CD4-positive, CD25-positive, alpha-beta regulatory T cell (primary cell): ENCODE results near the gene KCNB1. TPM values are rescaled to one million over a fixed set of nuclear protein-coding genes. Genes with fewer than 3 reads are reported as not detected.

ENCODE experiments used
- ATAC-seq, 2 donors: fragments of 150-1000 bp; cut with Tn5 transposase; one replicate each; pipeline ENCODE4 v1.10.0; 2021; ENCODE audit warnings: low read depth in 2 of 2, moderate number of reproducible peaks in 2 of 2, moderate library complexity in 1 of 2
- DNase-seq, 3 donors: peaks; one replicate each; pipeline versions ENCODE4 v3.0.0 to v3.0.0-alpha.2; 2012 to 2022; ENCODE audit warnings: mixed read lengths in 1 of 3
- H3K27ac ChIP-seq: one replicate; pipeline ENCODE4 v1.7.0; 2013; ENCODE audit warnings: mild to moderate bottlenecking, low read length; ENCODE audit not compliant: insufficient read depth, poor library complexity, severe bottlenecking
- H3K27me3 ChIP-seq: one replicate; pipeline ENCODE4 v1.7.0; 2013; ENCODE audit warnings: low read length; ENCODE audit not compliant: control insufficient read depth, insufficient read depth
- H3K36me3 ChIP-seq: one replicate; pipeline ENCODE4 v1.7.0; 2013; ENCODE audit warnings: mild to moderate bottlenecking, low read length, moderate library complexity; ENCODE audit not compliant: control insufficient read depth, insufficient read depth
- H3K4me1 ChIP-seq: 2 replicates; pipeline ENCODE4 v1.7.0; 2013; ENCODE audit warnings: mild to moderate bottlenecking, low read length; ENCODE audit not compliant: insufficient read depth, control insufficient read depth, poor library complexity, severe bottlenecking
- H3K4me3 ChIP-seq: one replicate; pipeline ENCODE4 v1.7.0; 2013; ENCODE audit warnings: low read depth, mild to moderate bottlenecking, low read length, moderate library complexity
- H3K9me3 ChIP-seq, 2 experiments: 1 replicate in 1 of 2; 2 replicates in 1 of 2; pipeline ENCODE4 v1.7.0; 2013; ENCODE audit warnings: low read length in 2 of 2, mild to moderate bottlenecking in 1 of 2, moderate library complexity in 1 of 2; ENCODE audit not compliant: control insufficient read depth in 2 of 2
- H3K27ac Mint-ChIP-seq, 3 donors: one replicate each; pipeline ENCODE4 v1.8.0; 2020 to 2022; ENCODE audit warnings: mild to moderate bottlenecking in 3 of 3, mixed read lengths in 3 of 3, moderate library complexity in 2 of 3
- H3K27me3 Mint-ChIP-seq: one replicate; pipeline ENCODE4 v1.8.0; 2022; ENCODE audit warnings: mild to moderate bottlenecking, mixed read lengths
- H3K36me3 Mint-ChIP-seq: one replicate; pipeline ENCODE4 v1.8.0; 2020; ENCODE audit warnings: mixed read lengths
- H3K4me1 Mint-ChIP-seq, 4 donors: one replicate each; pipeline ENCODE4 v1.8.0; 2020 to 2022; ENCODE audit warnings: mixed read lengths in 4 of 4, mild to moderate bottlenecking in 1 of 4
- H3K4me3 Mint-ChIP-seq, 4 donors: one replicate each; pipeline ENCODE4 v1.8.0; 2020 to 2022; ENCODE audit warnings: mild to moderate bottlenecking in 4 of 4, mixed read lengths in 4 of 4, moderate library complexity in 3 of 4
- H3K9me3 Mint-ChIP-seq, 7 donors: one replicate each; pipeline ENCODE4 v1.8.0; 2020 to 2022; ENCODE audit warnings: mixed read lengths in 7 of 7, mild to moderate bottlenecking in 3 of 7, moderate library complexity in 2 of 7
- polyA plus RNA-seq, 4 donors: library from polyadenylated mRNA; unstranded; fragments of 300-500 nt; fragmentation: Illumina TruSeq; gene quantifications; one replicate each; pipeline ENCODE4 v1.2.3, GENCODE V29; 2021
- total RNA-seq: library from RNA; stranded (reverse); gene quantifications from one replicate; pipeline ENCODE4 v1.2.3, GENCODE V29; 2022

KCNB1 gene
- total and polyA plus RNA-seq, 5 donors from 2014 or later = 0.02 to 0.05 TPM; not detected in 3

DNA sequence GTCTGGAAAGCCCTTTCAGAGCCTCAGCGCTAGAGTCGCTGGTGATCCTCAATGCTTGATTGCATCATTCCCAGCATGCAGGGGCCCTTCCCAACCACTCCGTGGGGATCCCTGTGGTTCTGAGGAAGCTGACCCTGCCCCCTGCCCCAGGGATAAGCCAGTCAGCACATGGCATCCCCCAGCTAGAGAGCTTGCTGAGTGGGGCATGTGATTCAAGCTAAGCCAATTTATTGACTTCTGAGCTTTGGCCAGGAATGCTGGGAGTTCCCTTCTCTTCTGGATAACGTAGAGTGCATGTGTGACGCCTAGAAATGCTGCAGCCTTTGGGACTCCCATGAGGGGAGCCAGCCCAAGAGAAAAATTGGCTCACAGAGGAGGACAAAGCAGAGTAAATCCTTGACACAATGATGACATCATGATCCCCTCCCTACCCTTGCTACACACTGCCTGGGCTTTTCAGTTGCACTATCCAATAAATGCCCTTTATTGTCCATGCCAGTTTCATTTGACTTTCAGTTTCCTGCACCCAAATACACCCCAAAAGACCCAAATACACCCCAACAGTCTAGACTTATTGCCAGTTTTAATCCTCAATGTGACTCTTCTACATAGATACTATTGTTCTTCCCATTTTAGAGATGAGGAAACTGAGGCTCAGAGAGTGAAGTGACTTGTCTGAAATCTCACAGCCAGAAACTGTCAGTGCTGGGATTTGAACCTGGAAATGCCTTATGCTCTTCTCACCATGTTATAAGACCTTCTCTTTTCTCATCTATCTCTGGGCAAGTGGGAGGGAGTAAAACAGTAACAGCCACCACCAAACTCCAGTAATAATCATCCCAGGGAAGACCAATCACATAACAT lies 34.3 kb downstream of the KCNB1 start:
- Mint-ChIP-seq H3K27me3 (peaks cover 29% of the 10 kb centered on the region), H3K4me1 (no peaks in the 10 kb centered on the region), H3K4me3 (peak overlapping the region in 1 of 4 donors; percentile 24), H3K36me3 (no peaks in the 10 kb centered on the region), H3K9me3 (no peaks in the 10 kb centered on the region), H3K27ac (peak overlapping the region in 1 of 3 donors; percentile 39)
- Histone ChIP-seq H3K4me3 (no peak overlapping the region), H3K9me3 (no peaks in the 10 kb centered on the region), H3K27me3 (peaks cover 8% of the 10 kb centered on the region), H3K36me3 (no peaks in the 10 kb centered on the region), H3K27ac (no peak overlapping the region), H3K4me1 (no peaks in the 10 kb centered on the region)
- ATAC-seq (no peak), DNase-seq (no peak)

DNA sequence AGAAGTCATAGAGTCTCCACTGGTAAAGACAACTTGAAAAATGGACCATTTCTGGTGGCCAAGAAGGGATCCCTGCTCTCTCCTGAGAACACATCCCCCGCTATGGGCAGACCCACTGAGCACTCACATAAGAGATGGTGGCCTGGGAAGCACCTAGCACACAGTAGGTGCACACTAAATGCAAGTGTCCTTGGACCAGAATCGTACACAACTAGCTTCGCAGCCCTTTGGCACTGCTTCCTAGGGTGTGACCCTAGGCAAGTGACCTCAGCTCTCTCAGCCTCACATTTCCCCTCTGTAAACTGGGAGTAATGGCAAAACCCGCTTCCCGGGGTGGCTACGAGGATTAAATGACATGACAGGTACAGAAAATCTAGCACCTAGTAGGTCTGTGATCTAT lies 35.1 kb downstream of the KCNB1 start:
- H3K4me3 Mint-ChIP-seq = no peak overlapping the region
- no peaks in the 10 kb centered on the region for H3K36me3 Mint-ChIP-seq
- peaks cover 30% of the 10 kb centered on the region for H3K27me3 Mint-ChIP-seq
- DNase-seq (no peak), ATAC-seq (no peak)
- H3K27ac Mint-ChIP-seq = no peak overlapping the region
- Histone ChIP-seq H3K27me3 (peaks cover 8% of the 10 kb centered on the region), H3K36me3 (no peaks in the 10 kb centered on the region), H3K9me3 (no peaks in the 10 kb centered on the region), H3K4me3 (no peak overlapping the region), H3K4me1 (no peaks in the 10 kb centered on the region), H3K27ac (no peak overlapping the region)
- no peaks in the 10 kb centered on the region for H3K9me3 Mint-ChIP-seq
- no peaks in the 10 kb centered on the region for H3K4me1 Mint-ChIP-seq

DNA sequence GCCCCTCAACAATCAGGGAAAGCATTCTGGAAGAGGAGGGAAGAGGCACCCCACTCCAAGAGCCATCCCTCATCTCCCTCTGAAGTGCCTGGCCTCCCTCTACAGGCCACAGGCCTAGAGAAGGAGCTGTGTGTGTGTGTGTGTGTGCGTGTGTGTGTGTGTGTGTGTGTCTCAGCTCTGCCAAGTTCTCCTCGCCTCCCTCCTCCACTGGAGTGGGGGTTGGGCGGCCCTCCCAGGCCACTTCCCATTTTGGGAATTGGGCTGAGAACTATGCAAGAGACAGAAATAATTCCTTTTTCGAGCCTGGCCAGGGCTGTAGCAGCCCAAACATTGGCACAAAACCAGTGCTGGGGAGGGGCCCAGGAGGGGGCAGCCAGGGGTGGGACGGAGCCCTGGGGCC lies 35.7 kb downstream of the KCNB1 start:
- Mint-ChIP-seq H3K27ac (no peak overlapping the region), H3K36me3 (no peaks in the 10 kb centered on the region), H3K4me3 (no peak overlapping the region), H3K27me3 (peaks cover 36% of the 10 kb centered on the region), H3K9me3 (no peaks in the 10 kb centered on the region), H3K4me1 (no peaks in the 10 kb centered on the region)
- H3K36me3 ChIP-seq = no peaks in the 10 kb centered on the region
- DNase-seq (no peak), ATAC-seq (no peak)
- H3K4me3 ChIP-seq = no peak overlapping the region
- H3K4me1 ChIP-seq = no peaks in the 10 kb centered on the region
- no peak overlapping the region for H3K27ac ChIP-seq
- H3K9me3 ChIP-seq = no peaks in the 10 kb centered on the region
- H3K27me3 ChIP-seq = peaks cover 8% of the 10 kb centered on the region

DNA sequence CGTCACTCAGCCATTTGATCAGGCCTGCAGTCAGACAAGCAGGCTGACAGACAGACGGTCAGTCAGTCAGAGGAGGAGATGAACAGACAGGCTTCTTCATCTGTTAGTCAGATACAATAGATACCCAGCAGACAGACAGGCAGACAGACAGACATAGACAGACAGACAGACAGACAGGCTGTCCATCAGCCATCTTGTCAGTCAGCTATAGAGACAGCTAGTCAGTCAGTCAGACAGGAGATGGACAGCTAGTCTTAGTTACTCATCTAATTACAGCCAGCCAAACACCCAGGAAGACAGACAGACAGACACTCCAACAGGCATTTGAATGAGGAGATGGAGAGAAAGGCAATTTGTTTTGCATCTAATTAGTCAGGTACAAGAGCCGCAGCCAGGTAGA lies 36.4 kb downstream of the KCNB1 start:
- Mint-ChIP-seq H3K27ac (peak overlapping the region in 1 of 3 donors; percentile 68), H3K27me3 (peaks cover 42% of the 10 kb centered on the region), H3K9me3 (no peaks in the 10 kb centered on the region), H3K36me3 (no peaks in the 10 kb centered on the region), H3K4me3 (no peak overlapping the region), H3K4me1 (no peaks in the 10 kb centered on the region)
- peaks cover 8% of the 10 kb centered on the region for H3K27me3 ChIP-seq
- H3K36me3 ChIP-seq = no peaks in the 10 kb centered on the region
- H3K27ac ChIP-seq = no peak overlapping the region
- no peak for DNase-seq
- H3K9me3 ChIP-seq = no peaks in the 10 kb centered on the region
- ATAC-seq = no peak
- H3K4me3 ChIP-seq = no peak overlapping the region
- no peaks in the 10 kb centered on the region for H3K4me1 ChIP-seq

DNA sequence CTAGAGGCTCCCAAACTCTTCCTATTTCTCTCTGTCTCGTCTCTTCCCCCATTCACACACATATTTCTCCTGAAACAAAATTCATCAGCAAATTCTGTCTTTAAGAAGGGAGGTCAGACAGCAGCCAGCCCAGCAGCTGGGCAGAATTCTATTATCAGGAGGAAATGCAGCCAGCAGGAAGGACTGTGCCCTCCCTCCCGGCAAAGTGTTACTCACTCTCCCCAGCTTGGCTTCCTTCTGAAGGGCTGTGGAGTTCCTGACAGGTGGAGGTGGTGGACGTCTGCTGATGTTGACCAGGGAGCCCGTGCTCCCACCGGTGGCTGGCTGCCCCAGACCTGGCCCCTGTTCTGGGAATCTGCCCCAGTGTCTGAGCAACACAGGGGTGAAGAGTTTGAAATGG lies 37.3 kb downstream of the KCNB1 start:
- H3K4me1 ChIP-seq = no peaks in the 10 kb centered on the region
- H3K36me3 ChIP-seq = no peaks in the 10 kb centered on the region
- no peak overlapping the region for H3K4me3 Mint-ChIP-seq
- no peaks in the 10 kb centered on the region for H3K9me3 ChIP-seq
- ATAC-seq (no peak), DNase-seq (no peak)
- no peaks in the 10 kb centered on the region for H3K9me3 Mint-ChIP-seq
- H3K27ac Mint-ChIP-seq = no peak overlapping the region
- no peak overlapping the region for H3K4me3 ChIP-seq
- H3K27me3 ChIP-seq = peaks cover 8% of the 10 kb centered on the region
- no peaks in the 10 kb centered on the region for H3K4me1 Mint-ChIP-seq
- H3K27ac ChIP-seq = no peak overlapping the region
- no peaks in the 10 kb centered on the region for H3K36me3 Mint-ChIP-seq
- peaks cover 35% of the 10 kb centered on the region for H3K27me3 Mint-ChIP-seq

DNA sequence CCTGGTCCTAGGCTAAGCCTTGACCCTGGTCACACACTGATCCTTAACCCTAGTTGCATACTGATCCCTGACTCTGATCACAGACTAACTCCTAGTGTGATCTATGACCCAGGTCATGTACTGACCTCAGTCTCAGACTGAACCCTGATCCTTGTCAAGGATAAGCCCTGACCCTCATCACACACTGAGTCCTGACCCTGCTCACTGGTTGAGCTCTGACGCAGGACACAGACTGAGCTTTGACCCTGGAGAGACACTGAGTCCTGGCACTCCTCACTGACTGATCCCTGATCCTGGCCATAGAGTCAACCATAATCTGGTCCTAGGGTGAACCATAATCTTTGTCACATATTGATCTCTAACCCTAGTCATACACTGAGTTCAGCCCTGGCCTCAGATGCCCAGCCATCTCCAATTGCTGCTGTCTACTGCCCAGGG lies 37.9 kb downstream of the KCNB1 start:
- H3K27me3 Mint-ChIP-seq = peaks cover 35% of the 10 kb centered on the region
- H3K36me3 ChIP-seq = no peaks in the 10 kb centered on the region
- no peak for ATAC-seq
- H3K4me1 ChIP-seq = no peaks in the 10 kb centered on the region
- H3K4me3 Mint-ChIP-seq = no peak overlapping the region
- H3K27ac Mint-ChIP-seq = no peak overlapping the region
- H3K4me3 ChIP-seq = no peak overlapping the region
- H3K27me3 ChIP-seq = peaks cover 8% of the 10 kb centered on the region
- DNase-seq = no peak
- no peaks in the 10 kb centered on the region for H3K9me3 Mint-ChIP-seq
- H3K9me3 ChIP-seq = no peaks in the 10 kb centered on the region
- H3K27ac ChIP-seq = no peak overlapping the region
- no peaks in the 10 kb centered on the region for H3K36me3 Mint-ChIP-seq
- no peaks in the 10 kb centered on the region for H3K4me1 Mint-ChIP-seq

DNA sequence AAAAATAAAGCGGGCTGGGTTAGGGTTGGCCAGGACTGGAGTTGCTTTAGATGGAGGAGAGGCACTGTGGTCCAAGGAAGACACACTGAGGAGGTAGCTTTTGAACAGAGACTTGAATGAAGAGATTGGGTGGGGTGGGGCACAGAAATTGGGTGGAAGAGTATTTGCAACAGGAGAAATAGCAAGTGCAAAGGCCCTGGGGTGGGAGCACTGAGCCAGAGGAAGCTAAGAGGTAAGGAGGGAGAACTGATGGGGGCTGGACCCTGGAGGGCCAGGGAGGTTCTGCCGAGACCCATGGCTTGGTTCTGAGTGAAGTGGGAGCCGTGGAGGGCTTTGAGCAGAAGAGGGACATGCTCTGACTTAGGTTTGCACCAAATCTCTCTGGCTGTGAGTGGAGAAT lies 45.4 kb downstream of the KCNB1 start:
- peaks cover 0 to 1% (median 0%) of the 10 kb centered on the region in 7 donors for H3K9me3 Mint-ChIP-seq
- ATAC-seq (no peak), DNase-seq (no peak)
- H3K4me3 ChIP-seq = no peak overlapping the region
- no peaks in the 10 kb centered on the region for H3K9me3 ChIP-seq
- peaks cover 23% of the 10 kb centered on the region for H3K27me3 Mint-ChIP-seq
- no peaks in the 10 kb centered on the region for H3K4me1 Mint-ChIP-seq
- no peaks in the 10 kb centered on the region for H3K4me1 ChIP-seq
- no peaks in the 10 kb centered on the region for H3K36me3 ChIP-seq
- H3K27ac ChIP-seq = no peak overlapping the region
- no peaks in the 10 kb centered on the region for H3K27me3 ChIP-seq
- H3K4me3 Mint-ChIP-seq = no peak overlapping the region
- H3K36me3 Mint-ChIP-seq = no peaks in the 10 kb centered on the region
- H3K27ac Mint-ChIP-seq = no peak overlapping the region

DNA sequence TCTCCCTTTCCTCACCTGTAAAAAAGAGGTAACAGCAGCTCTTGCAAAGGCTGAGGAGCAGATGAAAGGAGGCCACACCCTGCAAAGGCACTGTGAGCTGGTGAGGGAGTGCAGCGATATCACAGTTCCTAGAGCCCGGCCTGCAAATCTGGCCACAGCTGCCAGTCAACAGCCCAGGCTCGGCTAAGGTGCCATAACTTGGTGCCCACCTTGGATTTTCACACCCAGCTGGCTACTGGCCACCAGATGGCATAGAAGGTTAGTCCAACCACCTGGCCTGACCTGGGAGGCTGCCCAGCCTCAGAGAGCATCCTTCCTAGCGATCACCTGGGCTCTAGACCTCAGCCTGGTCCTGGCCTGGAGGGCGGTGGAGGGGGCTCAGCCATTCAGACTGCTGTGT lies 46.8 kb downstream of the KCNB1 start:
- no peaks in the 10 kb centered on the region for H3K4me1 Mint-ChIP-seq
- H3K27ac ChIP-seq = no peak overlapping the region
- H3K9me3 Mint-ChIP-seq = peaks cover 0 to 1% (median 0%) of the 10 kb centered on the region in 7 donors
- H3K36me3 ChIP-seq = no peaks in the 10 kb centered on the region
- no peak overlapping the region for H3K4me3 Mint-ChIP-seq
- no peaks in the 10 kb centered on the region for H3K4me1 ChIP-seq
- H3K27me3 ChIP-seq = peaks cover 2% of the 10 kb centered on the region
- no peaks in the 10 kb centered on the region for H3K36me3 Mint-ChIP-seq
- H3K4me3 ChIP-seq = no peak overlapping the region
- no peak for ATAC-seq
- no peak overlapping the region for H3K27ac Mint-ChIP-seq
- DNase-seq = no peak
- H3K9me3 ChIP-seq = no peaks in the 10 kb centered on the region
- H3K27me3 Mint-ChIP-seq = peaks cover 12% of the 10 kb centered on the region
